Measurements from ENCODE around the gene GSAP.

Gene GSAP

GRCh38 chr7:77433901-77434300 is 17.8 kb upstream of the GSAP start:
- Histone ChIP-seq H3K36me3 (ENCODE audit: low read length) (no peaks in the 10 kb centered on the region), H3K4me3 (ENCODE audit: insufficient read depth, low read length, poor library complexity, severe bottlenecking) (no peak overlapping the region), H3K79me2 (ENCODE audit: insufficient read depth, low read length) (no peaks in the 10 kb centered on the region), H3K9me2 (replicated peaks; ENCODE audit: insufficient read depth, low read length) (no peaks in the 10 kb centered on the region), H3K9ac (ENCODE audit: low read length) (no peak overlapping the region), H3K27me3 (ENCODE audit: low read length) (no peaks in the 10 kb centered on the region), H3K27ac (ENCODE audit: low read depth, low read length) (no peak overlapping the region), H3K9me3 (ENCODE audit: insufficient read depth, low read length) (no peaks in the 10 kb centered on the region), H4K20me1 (ENCODE audit: low read depth, low read length) (no peaks in the 10 kb centered on the region), H3K4me2 (ENCODE audit: low read depth, low read length, poor library complexity, severe bottlenecking) (no peak overlapping the region), H3F3A (ENCODE audit: insufficient read depth) (no peaks in the 10 kb centered on the region), H2AFZ (ENCODE audit: low read depth, low read length, severe bottlenecking) (no peak overlapping the region)
- no peak for TF ChIP-seq EZH2phosphoT487 (conservative IDR thresholded peaks at IDR 0.05; ENCODE audit: low read length)
- TF ChIP-seq CTCF (IDR thresholded peaks at IDR 0.05; ENCODE audit: insufficient read depth, low read length, poor library complexity, severe bottlenecking) = no peak

GRCh38 chr7:77430927-77431326 is 14.8 kb upstream of the GSAP start:
- TF ChIP-seq EZH2phosphoT487 (conservative IDR thresholded peaks at IDR 0.05; ENCODE audit: low read length) (no peak), CTCF (IDR thresholded peaks at IDR 0.05; ENCODE audit: insufficient read depth, low read length, poor library complexity, severe bottlenecking) (no peak)
- no peaks in the 10 kb centered on the region for H3K36me3 ChIP-seq (ENCODE audit: low read length)
- H3K4me3 ChIP-seq (ENCODE audit: insufficient read depth, low read length, poor library complexity, severe bottlenecking) = no peak overlapping the region
- H3K4me2 ChIP-seq (ENCODE audit: low read depth, low read length, poor library complexity, severe bottlenecking) = no peak overlapping the region
- no peaks in the 10 kb centered on the region for H3K27me3 ChIP-seq (ENCODE audit: low read length)
- H3K79me2 ChIP-seq (ENCODE audit: insufficient read depth, low read length) = no peaks in the 10 kb centered on the region
- H3K27ac ChIP-seq (ENCODE audit: low read depth, low read length) = no peak overlapping the region
- no peak overlapping the region for H3K9ac ChIP-seq (ENCODE audit: low read length)
- H3K9me2 ChIP-seq (replicated peaks; ENCODE audit: insufficient read depth, low read length) = no peaks in the 10 kb centered on the region
- H3F3A ChIP-seq (ENCODE audit: insufficient read depth) = no peaks in the 10 kb centered on the region
- no peak overlapping the region for H2AFZ ChIP-seq (ENCODE audit: low read depth, low read length, severe bottlenecking)
- no peaks in the 10 kb centered on the region for H4K20me1 ChIP-seq (ENCODE audit: low read depth, low read length)
- no peaks in the 10 kb centered on the region for H3K9me3 ChIP-seq (ENCODE audit: insufficient read depth, low read length)

GRCh38 chr7:77428777-77429231 is 12.7 kb upstream of the GSAP start:
- no peak overlapping the region for H3K4me2 ChIP-seq (ENCODE audit: low read depth, low read length, poor library complexity, severe bottlenecking)
- no peaks in the 10 kb centered on the region for H3K79me2 ChIP-seq (ENCODE audit: insufficient read depth, low read length)
- no peaks in the 10 kb centered on the region for H3K27me3 ChIP-seq (ENCODE audit: low read length)
- no peaks in the 10 kb centered on the region for H3K9me2 ChIP-seq (replicated peaks; ENCODE audit: insufficient read depth, low read length)
- H3K9me3 ChIP-seq (ENCODE audit: insufficient read depth, low read length) = no peaks in the 10 kb centered on the region
- no peak overlapping the region for H3K4me3 ChIP-seq (ENCODE audit: insufficient read depth, low read length, poor library complexity, severe bottlenecking)
- H3K27ac ChIP-seq (ENCODE audit: low read depth, low read length) = no peak overlapping the region
- H2AFZ ChIP-seq (ENCODE audit: low read depth, low read length, severe bottlenecking) = no peak overlapping the region
- H3F3A ChIP-seq (ENCODE audit: insufficient read depth) = no peaks in the 10 kb centered on the region
- TF ChIP-seq CTCF (IDR thresholded peaks at IDR 0.05; ENCODE audit: insufficient read depth, low read length, poor library complexity, severe bottlenecking) (no peak), EZH2phosphoT487 (conservative IDR thresholded peaks at IDR 0.05; ENCODE audit: low read length) (no peak)
- no peaks in the 10 kb centered on the region for H3K36me3 ChIP-seq (ENCODE audit: low read length)
- H3K9ac ChIP-seq (ENCODE audit: low read length) = no peak overlapping the region
- no peaks in the 10 kb centered on the region for H4K20me1 ChIP-seq (ENCODE audit: low read depth, low read length)

All from SU-DHL-6 (cell line).